ENCODE results near the gene VPS39.

GRCh38 chr15:42111924-42112323 is 96.2 kb downstream of the VPS39 start:
- TF ChIP-seq PAX5 (IDR thresholded peaks at IDR 0.05; ENCODE audit: insufficient read depth, low read length, severe bottlenecking) (no peak), TAF1 (IDR thresholded peaks at IDR 0.05; ENCODE audit: low read depth, low read length) (no peak), POLR2A (IDR thresholded peaks at IDR 0.05; ENCODE audit: low read depth, low read length) (no peak), POLR2AphosphoS5 (IDR thresholded peaks at IDR 0.05; ENCODE audit: low read depth, low read length) (no peak), POU2F2 (IDR thresholded peaks at IDR 0.05; ENCODE audit: low read depth, low read length) (no peak)

Data from GM12891 (cell line).